H1 (cell line): ENCODE results near the gene CHST12.

Experiments
- CTCF ChIP-seq, 3 experiments: IDR thresholded peaks; 1 replicate in 2 of 3; 2 replicates in 1 of 3; pipeline versions ENCODE4 v1.5.1 to v1.6.1; 2011; ENCODE audit warnings: low read length in 3 of 3, mild to moderate bottlenecking in 3 of 3, inconsistent platforms in 2 of 3, low read depth in 1 of 3, moderate library complexity in 1 of 3; ENCODE audit not compliant: insufficient read depth in 1 of 3; ENCODE audit errors: control extremely low read depth in 1 of 3
- JUN ChIP-seq: IDR thresholded peaks from 2 replicates; pipeline ENCODE4 v1.6.1; 2011; ENCODE audit warnings: low read depth, mild to moderate bottlenecking, improper control_type of control experiment, low read length
- POLR2AphosphoS5 ChIP-seq: IDR thresholded peaks from 2 replicates; pipeline ENCODE4 v1.6.1; 2011; ENCODE audit warnings: low read depth, low read length
- TAF1 ChIP-seq: IDR thresholded peaks from 2 replicates; pipeline ENCODE4 v1.6.1; 2011; ENCODE audit warnings: mild to moderate bottlenecking, low read depth, low read length
- TF ChIP-seq, protein P1 (sequence below): IDR thresholded peaks from 2 replicates; pipeline ENCODE4 v1.6.1; 2012; ENCODE audit warnings: inconsistent platforms

DNA sequence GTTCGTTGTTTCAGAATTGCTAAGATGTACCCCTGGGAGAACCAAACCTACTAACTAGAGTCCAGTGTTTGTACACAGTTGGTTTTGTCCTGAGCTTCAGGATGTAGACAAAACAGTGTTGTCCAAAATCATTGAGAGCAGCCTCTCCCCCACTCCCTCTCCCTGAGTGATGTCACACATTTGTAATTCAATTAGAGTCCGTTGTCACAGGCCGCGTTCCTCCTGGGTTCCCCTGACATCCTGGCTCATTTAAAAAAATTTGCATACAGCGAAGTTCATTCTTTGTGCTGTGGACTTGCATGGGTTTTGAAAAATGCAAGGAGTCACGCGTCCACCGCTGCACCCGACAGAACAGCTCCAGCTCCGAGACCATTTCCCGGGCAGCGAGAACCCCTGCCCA is 62.5 kb downstream of the CHST12 start:
- no peak for TF ChIP-seq TAF1
- TF ChIP-seq POLR2AphosphoS5 = no peak
- TF ChIP-seq CTCF (IDR thresholded peaks at IDR 0.05; ENCODE audit: control extremely low read depth in 1 of 3, insufficient read depth in 1 of 3, low read depth in 1 of 3, low read length in 3 of 3) = no peak
- TF ChIP-seq, protein P1, sequence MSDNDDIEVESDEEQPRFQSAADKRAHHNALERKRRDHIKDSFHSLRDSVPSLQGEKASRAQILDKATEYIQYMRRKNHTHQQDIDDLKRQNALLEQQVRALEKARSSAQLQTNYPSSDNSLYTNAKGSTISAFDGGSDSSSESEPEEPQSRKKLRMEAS = no peak
- no peak for TF ChIP-seq JUN
